ENCODE data around the gene ANKRD13B. TPM values are rescaled to one million over a fixed set of nuclear protein-coding genes. Genes with fewer than 3 reads are reported as not detected.

ANKRD13B gene
- polyA plus RNA-seq, 5 donors, result 8.1 to 14.0 (median 9.4) TPM

DNA sequence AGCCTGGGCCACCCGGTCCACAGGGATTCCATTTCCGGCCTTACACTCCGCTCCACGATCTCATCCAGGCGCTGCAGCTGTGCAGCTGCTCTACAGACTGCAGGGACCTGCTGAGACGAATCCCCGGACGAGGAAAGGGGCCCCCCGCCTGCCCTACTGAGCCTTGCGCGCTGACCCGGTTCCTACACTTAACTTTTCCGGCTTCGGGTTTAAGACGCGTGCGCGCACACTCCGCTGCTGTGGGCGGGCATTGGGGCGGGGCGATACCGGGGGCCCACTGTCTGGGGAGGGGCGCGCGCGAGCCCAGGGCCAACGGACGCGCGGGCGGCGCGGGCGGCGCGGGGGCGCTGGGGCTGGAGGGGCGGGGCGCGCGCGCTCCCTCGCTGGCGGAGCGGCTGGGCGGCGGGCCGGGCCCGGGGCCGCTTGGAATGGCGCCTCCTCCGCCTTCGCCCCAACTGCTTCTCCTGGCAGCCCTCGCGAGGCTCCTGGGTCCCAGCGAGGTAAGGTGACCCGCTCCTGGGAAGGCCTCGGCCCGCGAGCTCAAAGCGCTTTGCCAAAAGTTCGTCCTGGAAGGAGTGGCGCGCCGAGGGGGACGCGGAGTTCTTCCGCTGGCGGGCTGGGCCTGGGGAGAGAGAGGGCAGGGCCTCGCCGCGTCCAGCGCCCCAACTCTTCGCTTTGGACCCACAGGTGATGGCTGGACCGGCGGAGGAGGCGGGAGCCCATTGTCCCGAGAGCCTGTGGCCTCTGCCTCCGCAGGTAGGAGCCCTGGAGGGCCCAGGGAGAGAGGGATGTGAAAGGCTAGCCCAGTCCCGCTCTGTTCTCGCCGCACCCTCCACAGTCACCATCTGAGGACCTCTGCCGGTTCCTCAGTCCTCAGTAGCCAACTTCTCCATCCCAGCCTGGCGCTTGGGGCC is 24.3 kb upstream of the ANKRD13B start, which contains the start of gene TP53I13:
Gene TP53I13 (plus strand): TSS at position 371 of the 914 bp plus-strand sequence. CDS start 58 bp downstream, at position 429.
- DNase-seq, result peak; percentile 79 to 88

DNA sequence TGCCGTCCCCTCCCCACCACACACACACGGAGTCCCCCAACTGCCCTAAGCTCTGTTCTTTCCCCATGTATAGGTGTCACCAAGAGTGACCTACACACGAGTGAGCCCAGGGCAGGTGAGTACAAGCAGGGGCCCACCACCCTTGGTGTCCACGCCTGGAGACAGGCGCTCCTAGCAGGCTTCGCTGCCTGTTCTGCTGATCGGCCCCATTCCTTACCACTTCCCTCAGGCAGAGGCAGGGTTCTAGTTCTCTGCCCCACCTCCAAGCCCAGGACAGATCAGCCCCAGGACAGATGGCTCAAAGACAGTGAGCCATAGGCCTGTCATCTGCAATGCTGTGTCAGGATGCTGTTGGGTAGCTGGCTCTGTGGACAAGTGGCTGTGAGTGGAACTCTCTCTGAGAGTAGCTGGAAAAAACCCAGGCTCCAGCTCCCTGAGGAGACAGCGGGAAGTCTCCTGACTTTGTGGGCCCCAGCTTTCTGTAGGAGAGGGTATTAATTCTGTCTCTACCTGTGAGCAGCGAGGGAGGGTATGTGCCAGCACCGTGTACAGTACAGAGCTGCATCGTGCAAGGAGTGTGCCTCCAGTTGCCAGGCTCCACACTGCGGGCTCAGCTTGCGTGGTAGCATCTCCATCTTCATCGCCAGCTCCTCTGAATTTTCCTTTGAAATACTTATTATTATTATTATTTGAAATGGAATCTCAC is 23.5 kb upstream of the ANKRD13B start:
- DNase-seq, result no peak

DNA sequence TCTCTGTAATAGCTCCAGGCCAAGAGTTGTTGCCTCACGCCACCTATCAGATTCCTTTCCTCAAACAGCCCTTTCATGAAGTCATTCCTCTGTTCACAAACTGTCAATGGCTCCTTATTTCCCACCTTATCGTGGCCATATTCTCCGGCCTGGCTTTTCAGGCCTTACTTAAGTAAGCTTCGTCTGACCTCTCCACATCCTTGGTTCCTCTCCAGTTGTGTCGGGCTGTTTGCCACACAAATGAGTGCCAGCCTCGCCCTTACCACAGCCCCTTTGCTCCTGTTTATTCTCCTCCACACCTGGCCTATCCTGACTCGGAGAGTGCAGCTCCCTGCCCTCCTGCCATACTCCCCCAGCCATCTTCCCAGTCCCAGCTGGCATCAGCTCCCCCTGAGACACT is 22.4 kb upstream of the ANKRD13B start:
- DNase-seq, result no peak

DNA sequence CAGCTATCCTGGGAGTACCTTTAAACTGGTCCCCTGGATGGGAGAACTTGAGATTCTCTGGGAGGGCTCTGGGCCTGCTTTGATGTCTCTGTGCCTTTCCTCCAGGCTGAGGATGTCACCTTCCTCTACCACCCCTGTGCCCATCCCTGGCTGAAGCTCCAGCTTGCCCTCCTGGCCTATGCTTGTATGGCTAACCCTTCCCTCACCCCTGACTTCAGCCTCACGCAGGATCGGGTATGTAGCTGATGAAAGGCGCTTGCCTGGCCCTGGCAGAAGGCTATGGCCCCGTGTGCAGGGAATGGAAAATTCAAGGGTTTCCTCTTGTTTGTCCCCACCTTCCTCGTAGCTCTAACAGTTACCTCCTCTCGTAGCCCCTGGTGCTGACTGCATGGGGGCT is 21.4 kb upstream of the ANKRD13B start:
- no peak for DNase-seq

DNA sequence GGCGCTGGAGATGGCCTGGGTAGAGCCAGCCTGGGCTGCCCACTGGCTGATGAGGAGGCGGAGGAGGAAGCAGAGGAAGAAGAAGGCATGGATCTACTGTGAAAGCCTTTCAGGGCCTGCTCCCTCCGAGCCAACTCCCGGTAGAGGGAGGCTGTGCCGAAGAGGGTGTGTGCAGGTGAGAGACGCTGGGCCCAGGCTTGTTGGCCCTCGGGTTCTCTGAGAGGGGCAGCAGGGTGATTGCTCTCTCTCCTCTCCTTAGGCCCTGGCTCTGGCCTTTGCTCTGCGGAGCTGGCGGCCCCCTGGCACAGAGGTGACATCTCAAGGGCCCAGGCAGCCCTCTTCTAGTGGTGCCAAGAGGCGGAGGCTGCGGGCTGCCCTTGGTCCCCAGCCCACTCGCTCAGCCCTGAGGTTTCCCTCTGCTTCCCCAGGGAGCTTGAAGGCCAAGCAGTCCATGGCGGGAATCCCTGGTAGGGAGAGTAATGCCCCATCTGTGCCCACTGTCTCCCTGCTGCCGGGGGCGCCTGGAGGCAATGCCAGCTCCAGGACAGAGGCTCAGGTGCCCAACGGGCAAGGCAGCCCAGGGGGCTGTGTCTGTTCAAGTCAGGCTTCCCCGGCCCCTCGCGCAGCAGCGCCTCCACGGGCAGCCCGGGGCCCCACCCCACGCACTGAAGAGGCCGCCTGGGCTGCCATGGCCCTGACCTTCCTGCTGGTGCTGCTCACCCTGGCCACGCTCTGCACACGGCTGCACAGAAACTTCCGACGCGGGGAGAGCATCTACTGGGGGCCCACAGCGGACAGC is 20.9 kb upstream of the ANKRD13B start:
- DNase-seq, result no peak

DNA sequence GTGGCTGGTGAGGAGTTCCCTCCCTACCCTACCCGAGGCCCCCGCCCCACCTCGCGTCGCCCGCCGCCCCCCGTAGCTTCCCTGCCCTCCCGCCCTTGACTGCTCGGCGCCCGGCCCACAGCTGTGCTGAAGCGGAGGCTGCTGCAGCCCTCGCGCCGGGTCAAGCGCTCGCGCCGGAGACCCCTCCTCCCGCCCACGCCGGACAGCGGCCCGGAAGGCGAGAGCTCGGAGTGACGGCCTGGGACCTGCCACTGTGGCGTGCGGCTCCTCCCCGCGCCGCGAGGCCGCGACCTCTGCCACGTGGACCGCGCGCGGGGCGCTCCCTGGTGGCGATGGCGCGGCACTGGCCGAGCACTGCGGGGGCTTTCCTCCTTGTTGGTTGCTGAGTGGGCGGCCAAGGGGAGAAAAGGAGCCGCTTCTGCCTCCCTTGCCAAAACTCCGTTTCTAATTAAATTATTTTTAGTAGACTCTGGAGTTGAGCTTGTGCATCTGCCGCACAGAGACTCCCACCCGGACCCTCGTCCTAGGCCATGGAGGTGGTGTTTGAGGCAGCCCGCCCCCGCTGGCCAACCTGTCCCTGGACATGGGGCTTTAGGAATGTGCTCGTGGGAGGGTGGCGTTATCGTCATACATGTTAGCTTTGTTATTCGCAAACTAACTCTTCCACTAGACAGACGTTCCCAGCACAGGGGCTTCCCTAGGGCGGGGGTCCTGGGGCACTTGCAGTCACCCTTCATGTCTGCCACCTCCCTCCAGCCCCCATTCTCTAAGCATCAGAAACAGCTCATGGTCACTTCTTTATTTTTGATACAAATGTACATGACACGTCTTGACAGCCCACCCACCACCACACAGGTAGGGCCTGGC is 20.0 kb upstream of the ANKRD13B start:
- no peak for DNase-seq

DNA sequence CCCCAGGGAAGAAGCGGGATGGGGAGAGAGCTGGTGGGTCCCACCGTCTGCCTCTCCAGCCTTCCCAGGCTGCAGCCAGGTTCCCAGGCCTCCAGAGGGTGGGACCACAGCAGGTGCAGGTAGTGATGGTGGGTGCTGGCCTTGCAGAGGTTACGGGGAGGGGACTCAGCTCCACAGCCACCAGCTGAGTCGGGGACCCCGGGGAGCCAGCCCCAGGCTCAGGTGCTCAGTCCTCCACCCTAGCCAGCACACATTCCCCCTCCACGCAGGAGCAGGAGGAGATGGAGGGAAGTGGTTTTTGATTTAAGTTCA is 19.4 kb upstream of the ANKRD13B start:
- DNase-seq, result no peak

DNA sequence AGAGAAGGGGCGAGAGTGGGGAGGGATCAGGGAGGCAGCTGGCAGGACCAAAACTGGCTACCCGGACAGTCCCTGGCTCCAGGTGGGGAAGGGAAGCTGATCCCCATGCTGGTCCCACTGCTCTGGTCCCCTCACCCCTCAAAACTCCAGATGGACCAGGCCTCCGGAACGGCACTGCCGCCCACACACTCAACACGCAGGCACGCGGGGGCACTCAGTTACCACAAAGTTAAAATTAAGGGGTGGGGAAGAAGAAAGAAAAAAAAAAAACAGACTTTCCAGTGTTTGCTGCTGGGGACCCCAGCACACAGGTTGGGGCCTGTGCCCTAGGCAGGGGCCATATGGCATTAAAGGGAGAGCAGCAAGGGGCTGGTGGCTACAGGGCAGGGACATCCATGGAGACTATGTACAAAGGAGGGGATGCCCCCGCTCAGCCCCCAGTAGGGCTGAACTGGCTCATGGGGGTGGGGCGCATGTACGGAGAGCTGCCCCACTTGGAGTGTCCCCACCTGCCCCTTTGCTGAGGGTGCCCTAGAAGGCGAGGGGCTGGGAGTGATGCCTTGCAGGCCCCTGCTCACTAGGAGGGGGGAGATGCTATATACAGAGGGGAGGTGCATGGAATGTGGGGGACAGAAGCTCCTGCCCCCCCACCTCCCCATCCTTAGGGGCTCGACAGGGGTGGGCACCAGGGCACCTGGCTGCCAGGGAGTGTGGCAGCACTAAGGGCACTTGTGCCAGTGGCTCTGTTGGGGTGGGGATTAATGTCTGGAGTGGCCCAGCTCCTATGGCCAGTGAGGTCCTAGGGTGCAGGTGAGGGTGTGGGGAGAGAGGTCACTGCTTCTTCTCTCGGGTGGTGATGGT is 18.8 kb upstream of the ANKRD13B start:
- DNase-seq, result no peak

DNA sequence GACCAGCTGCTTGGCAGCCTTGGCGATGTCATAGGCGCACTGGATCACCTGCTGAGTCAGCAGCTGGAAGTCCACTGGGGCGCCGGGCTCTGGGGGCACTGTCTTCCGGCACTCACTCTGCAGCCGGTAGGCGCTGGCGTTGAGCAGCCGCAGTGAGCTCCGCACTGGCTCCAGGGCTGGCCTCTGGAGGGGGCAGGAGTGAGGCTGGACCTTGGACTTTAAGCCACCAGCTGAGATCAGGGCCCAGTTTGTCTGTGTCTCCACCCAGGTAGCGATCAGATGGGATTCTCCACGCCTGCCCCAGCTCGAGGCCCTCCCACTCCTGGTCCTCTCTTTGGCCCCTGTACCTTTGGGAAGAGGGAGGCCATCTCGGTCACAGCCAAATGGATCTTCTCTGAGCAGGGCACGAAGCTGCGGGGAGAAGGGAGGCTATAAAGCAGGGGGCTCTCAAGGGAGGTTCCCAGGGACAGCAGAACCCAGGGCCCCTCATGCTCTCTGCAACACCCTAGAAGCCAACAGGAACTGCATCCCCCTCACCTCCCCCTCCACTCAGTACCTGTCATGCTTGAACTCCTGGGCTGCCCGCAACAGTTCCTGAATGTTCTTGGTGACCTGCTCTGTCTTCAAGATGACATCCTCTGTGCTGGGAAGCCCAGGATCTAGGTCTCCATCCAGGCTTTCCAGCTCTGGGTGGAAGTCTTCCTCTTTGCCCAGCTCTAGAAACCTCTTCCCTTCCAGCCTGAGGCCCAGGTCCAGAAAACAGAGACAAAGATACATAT is 18.0 kb upstream of the ANKRD13B start:
- no peak for DNase-seq

DNA sequence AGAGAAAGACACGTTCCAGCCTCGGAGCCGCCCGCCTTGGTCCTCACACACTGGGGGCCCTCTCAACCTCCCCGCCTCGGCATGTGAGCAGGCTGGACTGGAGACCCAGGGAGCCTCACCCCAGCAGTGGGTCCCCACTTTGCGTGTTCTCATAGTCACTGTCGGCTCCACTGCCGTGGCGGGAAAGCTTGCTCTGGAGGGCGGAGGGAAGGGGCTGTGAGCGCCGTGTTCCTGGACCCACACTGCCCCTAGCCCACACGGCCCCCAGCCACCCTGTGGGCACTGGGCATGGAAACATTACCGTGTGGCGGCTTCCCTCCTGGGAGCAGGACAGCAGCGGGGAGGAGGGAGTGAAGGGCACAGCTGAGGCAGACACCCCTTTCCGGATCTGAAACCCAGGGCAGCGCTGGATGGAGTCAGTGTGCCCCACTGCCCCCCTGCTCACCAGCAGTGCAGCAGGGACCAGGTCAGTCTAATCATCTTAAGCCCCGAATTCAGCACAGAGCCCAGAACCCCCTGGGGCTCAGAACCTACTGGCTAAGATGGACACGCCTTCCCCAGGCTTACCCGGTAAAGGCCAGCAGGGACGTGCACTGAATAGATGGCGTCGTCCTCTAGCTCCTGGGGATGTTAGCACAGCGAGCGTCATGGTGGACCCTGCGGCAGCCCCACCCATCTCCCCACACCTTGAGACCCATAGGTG is 17.3 kb upstream of the ANKRD13B start:
- no peak for DNase-seq

DNA sequence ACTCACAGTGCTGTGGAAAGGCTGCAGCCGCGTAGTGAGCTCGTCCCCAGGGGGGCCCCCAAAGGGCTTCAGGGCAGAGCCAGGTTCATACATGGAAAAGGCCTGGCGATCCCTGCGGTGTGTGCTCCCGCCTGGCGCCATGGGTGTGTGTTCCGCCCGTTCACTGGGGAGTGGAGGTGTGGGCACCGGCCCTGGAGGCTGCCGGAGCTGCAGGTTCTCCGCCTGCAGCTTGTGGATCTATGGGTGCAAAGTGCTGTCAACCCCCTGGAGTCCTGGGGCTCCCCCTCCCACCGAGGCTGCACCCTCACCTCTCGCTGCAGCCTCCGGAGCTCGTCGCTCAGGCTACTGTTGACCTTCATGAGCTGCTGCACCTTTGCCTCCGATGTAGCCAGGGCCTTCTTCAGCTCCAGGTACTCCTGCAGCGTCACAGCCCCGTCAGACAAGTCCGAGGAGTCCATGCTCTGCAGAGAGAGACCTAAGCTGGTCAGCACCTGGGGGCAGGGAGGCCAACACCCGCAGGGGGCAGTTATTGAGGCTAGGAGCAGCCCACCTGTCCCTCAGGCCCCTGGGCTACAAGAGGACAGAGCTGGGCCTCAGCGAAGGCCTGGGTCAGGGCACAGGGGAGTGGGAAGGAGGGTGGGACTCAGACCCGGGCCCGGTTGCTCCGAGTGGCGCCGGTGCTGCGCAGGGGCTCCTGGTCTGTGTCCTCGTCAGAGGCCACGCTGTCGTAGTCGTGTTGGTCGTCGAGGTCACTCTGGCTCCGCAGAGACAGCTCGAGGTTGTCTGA is 16.5 kb upstream of the ANKRD13B start:
- DNase-seq, result no peak

DNA sequence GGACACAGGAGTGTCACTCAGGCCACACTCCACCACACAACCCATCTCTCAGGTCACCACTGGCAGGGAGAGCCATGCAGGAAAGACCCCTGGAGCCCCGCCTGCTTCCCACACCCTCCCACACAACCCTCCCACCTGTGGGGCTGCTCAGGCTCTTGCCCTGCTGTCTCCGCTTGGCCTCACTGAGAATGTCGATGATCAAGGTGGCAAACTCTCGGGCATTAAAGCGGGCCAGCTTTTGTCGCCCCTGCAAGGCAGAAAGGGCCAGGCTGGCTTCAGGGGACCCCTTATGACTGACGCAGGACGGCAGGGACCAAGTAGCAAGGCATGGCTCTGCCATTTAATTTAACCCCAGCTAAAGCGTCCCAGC is 15.9 kb upstream of the ANKRD13B start:
- DNase-seq, result no peak

DNA sequence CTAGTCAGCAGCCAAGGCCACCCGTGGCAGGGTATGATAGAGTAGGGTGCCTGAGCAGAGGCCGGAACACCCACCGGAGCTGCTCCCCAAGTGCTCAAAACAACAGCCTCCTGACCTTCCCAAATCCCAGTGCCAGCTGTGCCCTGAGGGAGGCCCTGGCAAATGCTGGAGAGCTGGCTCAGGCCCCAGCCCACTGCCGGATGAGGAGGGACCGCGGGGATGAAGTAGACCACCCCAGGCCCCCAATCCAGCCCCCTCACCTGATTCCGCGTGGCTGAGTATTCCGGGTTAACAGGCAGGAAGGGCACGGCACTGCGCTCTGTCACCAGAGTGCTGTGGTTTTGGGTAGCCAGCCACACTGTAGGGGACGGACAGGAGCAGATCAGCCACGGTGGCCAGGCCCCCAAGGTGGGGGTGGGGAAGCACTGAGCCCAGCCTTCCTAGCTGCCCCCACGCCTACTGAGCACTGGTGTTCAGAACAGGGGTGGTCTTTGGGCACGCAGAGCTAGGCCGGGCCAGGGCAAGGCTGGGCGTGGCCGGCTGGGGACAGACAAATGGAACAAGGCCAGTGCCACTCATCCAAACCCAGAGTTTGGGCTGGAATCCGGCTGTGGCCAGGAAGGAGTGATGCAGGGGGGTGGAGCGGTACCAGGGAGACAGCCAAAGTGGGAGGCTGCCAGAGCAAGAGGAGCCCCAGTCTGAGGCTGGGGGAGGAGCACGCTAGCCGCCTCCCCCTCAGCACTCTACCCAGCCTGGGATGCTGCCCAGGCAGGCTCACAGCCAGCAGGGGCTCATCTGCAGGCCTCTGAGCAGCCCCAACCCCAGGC is 15.3 kb upstream of the ANKRD13B start:
- DNase-seq, result no peak

DNA sequence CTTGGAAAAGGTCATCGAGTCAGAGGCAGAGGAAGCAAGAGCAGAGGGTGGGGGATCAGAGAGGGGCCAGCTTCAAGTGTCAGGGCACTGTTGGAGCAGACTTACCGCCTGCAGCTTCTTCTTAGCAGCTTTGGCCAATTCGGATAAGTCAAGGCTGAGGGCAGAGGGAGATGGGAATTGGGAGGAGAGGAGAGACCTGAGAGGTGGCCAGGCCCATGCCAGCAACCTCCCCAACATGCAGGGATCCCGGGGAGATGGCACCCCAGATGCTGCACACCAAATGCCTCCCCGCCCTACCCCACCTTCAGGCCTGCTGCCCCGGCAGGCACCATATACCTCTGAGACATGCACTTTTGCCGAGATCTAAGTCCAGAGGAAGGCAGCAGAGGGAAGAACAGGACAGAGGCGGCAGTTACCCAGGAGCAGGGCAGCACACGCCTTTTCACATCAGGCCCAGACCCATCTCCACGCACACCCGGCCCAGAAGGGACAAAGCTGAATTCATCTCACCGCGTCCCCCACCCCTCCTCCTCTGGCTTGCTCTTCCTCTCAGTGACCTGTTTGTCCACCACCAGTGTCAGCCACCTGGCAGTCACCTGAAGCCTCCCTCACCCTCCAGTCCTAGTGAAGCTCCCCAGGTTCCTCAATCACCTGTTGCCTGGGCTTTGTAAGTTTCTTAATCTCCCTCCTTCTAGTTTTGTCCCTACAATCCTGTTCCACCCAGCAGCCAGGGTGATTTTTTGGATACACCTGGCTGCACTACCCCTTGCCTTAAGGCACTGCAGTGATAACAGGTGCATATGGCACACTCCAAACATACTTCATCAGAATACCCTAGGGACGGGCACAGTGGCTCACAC is 14.1 kb upstream of the ANKRD13B start:
- DNase-seq, result no peak

DNA sequence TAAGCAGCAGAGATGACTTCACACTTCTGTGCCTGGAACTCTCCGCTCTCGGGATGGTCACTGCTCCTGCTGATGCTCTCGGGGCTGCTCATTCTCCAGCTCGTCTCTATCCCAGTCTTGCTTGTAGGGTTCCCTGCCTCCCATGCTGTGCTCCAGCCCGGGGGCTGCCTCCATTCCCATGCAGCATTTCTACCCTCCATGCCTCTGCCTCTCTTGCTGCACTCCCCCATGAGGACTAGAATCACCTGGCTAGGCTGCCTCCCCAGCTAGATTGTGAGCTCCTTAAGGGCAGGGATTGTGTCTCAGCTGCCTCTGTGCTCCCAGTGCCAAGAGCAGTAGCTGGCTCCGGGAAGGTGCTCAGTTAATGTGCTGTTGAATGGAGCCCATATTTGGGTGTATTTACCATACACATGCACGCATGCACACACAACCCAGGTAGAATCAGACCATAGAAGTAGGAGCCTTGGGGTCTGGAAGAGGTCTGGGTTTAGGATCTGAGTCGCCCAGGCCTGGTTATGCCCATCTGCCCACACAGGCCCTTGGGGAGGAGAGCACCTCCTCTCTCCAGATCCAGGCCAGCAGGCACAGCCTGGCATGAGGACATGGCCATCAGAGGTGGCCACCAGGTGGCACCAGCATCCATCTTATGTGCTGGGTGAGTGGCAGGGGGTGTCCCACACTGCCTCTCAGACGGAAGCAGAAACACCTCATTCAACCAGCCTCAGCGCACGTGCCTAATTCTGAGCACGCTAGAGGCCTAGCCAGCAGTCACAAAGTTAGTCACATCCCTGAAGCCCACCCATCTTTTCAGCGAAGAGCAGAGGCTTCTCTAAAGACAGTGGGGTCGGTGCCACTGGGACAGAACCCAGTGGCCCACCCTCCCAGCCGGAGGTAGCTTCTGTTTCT is 12.8 kb upstream of the ANKRD13B start:
- no peak for DNase-seq
